T-helper 22 cell (primary cell): ENCODE measurements around the gene PPP1R12A.
"Not testable (repeated sequence)": the region's sequence is repeated elsewhere in the genome, so short reads cannot be mapped to it uniquely, and the experiment has no call there.

Source experiments
- DNase-seq: peaks from one replicate; pipeline ENCODE4 v3.0.0-alpha.2; 2020; ENCODE audit warnings: low read depth

The PPP1R12A gene

DNA sequence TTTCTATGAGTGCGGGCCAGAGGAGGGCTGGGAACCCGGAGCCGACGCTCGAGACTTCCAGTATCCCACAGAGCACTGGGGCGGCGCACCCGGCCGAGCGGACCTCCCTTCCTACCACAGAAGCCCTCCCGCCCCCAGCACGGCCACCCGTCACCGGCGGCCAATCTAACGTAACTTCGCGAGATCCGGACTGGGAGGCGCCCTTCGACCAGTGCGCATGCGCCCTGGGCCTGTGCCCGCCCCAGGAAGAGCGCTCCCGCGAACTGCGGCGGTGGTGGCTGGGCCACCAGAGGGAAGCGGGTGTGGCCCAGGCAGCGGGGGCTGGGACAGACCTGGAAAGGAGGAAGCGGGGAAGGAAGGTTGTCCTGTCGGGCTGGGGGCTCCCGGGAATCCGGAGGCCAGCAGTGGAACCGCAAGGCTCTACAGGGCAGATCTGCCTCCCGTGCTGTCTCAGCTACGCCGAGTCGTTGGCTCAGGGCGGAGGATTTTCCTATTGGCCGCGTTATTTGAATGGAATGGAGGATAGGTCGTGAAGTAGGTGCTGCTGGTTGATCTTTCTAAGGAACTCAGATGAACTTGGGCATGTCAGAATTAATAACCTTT, at the start of gene PPP1R12A:
Gene PPP1R12A, minus strand, starts transcription at position 77 of the 603 bp plus-strand sequence. CDS start 166 bp downstream, outside the sequence.
- peak; percentile 92 for DNase-seq

DNA sequence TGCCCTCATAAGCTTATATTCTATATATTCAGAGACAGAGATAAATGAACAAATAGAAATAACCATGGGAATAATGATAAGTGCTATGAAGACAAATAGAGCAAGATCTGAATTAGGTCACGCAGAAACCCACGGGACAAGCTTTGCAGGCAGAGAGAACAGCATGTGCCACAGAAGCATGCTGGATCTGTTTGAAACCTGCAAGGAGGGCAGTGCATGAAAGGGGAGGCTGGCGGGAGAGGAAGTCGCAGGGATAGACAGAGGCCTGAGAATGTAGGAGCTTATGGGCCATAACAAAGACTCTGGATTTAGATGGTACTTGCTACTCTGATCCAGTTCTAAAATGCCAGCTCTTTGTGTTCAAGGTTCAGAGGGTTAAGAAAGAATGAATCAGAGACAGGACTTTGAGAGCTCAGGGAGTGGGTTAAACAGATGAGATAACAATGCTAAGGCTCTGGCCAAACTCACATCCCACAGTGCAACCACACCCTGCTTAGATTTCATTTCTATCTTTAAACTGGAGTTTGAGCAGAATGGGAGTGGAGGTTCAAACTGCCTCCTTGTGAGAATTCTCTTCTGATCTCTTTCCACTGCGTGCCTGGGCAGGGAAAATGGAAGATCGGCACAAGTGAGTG, 49.2 kb upstream of the PPP1R12A start:
- no peak for DNase-seq

DNA sequence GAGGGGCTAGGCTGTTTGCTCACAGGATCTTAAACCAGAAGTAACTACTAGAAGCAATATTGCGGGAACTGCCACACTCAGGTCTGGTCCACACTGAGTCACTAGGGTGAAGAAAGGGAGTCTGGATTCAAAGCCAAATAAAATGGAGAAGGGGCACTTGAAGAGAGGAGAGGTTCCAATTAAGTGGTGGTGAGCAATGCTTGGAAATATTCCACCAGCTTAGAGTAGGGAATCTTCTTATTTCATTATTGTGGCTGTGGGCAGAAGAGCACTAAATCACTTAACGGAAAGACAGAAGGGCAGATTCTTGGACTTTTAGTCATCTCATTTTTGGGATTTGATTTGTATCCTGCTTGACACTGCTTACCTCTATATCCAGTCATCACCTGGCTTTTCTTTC, 48.6 kb upstream of the PPP1R12A start:
- no peak for DNase-seq

DNA sequence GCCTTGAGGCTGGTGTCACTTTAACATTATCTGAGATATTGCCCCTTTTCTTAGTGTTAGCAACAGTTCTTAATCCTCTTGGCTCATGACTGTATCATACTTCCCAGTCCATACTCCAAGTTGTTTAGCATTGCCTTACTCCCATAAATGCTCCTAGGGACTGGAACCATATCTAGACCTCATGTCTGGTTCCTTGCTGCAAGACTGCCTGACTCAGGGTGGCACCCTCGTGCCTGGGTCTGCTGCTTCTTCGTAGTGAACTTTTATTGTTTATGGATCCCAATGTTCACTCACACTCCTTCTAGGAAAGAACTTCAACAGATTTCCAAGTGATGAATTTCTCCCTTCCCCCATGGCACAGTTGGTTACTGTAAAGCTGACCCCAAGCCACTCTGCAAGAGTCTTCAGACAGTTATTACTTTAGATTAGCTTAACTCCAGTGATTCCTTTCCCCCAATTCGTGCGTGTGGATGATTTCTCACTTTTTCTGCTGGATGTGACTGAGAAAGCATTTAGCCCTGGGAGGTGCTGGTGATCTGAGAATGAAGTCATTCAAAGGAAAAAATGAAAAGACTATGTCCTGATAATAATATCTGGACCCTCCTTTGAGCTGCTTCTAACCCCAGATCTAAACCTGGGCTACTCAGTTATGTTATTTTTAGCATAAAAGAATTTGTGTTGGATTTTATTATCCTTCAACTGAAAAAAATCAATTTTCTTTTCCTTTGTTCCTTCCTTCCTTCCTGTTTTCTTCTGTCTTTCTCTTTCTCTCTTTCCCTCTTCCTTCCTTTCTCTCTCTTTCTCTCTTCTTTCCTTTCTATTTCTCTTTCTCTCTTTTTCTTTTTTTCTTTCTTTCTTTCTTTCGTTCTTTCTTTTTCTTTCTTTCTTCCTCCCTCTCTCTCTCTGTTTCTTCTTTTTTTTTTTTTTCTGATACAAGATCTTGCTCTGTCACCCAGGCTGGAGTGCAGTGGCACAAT, 47.5 kb upstream of the PPP1R12A start:
- DNase-seq: no peak

DNA sequence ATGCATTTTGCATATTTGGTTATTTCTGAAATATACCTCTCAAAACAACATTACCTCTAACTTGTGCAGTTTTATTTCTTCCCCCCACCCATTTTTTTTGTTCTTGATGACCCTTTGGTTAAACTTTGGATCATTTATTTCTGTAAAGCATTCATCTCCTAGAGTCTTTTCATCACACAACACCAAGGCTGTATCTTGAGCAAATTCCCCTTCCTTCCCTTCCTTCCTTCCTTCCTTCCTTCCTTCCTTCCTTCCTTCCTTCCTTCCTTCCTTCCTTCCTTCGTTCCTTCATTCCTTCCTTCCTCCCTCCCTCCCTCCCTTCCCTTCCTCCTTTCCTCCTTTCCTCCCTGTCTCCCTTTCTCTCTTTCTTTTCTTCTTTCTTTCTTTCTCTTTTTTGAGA, 43.8 kb upstream of the PPP1R12A start:
- DNase-seq: no peak

DNA sequence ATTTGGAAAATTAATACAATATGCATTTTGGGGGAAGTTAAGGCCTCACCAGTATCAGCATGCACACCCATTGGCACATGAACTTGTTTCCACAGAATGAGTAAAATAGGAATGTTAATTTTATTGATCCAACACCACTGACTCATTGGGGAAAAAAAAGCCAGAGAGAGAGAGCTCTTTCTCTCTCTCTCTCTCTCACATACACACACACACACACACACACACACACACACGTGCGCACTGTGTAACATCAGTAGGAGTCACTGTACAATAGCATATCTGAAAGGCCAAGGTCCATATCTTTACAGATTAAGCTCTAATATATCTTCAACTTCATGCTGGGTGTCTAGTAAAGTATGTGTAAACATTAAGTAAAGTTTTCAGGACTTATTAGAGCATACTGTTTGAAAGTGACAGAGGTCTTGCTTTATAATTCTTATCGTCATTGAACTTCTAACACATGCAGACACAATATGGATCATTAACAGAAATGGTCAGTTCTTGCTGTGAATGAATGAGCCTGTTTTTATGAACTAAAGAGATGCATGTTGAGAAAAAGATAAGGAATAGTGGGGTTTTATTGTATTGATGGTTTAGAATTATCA, 43.1 kb upstream of the PPP1R12A start:
- DNase-seq: not testable (repeated sequence)

DNA sequence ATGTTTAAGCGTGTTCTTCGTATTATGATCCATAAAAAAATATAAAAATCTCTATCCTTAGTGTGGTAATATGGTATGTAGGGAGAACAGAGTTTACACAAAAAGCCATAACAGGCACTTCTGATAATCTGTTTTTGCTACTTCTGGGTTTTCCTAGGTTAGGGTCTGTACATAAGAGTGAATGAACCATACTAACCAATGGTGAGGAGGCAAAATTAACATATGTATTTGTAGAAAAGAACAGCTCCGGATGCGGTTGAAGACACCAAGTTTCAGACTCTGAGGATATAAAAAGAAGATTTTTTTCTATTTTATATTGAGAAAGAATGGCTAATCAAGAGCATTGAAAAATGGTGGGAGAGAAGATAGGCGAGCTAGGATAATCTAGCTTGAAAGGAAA, 40.2 kb upstream of the PPP1R12A start:
- DNase-seq: no peak

DNA sequence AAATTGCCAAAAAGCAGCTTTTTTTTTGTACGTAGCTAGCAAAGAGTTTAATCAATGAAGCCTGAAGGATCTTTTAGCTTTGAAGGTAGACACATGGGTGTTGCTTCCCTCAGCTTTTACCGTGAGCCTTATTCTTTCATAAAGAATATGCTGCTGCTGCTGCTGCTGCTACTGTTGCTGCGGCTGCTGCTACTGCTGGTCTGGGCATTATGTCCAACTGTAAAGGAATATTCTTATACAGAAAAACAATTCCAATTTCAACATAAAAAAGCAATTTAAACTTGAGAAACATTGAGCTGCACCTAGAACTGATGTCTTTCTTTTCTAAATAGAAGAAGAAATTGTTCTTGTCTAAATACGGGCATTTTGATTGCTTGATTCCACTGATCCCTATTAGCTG, 38.9 kb upstream of the PPP1R12A start:
- no peak for DNase-seq

DNA sequence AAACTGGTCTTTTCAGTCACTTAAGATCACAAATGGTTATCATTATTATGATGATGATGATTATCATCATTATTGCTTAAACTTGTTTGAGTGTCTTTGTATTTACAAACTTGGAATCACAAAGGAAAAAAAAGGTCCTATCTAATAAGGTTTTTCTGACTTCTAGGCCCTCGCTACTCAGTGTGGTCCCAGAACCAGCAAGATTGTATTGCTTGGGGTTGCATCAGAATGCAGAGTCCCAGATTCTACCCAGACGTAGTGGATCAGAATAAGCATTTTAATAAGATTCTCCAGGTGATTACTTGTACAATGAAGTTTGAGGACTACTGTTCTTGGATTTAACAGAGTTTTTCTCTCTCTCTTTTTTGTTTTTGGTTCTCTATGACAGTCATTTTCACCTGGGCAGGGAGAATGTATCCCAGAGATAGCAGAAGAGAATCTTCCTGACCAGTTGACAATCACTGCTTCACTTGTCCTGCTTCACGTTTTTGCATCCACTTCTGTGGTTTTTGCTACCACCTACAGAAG, 29.3 kb upstream of the PPP1R12A start:
- DNase-seq: no peak

DNA sequence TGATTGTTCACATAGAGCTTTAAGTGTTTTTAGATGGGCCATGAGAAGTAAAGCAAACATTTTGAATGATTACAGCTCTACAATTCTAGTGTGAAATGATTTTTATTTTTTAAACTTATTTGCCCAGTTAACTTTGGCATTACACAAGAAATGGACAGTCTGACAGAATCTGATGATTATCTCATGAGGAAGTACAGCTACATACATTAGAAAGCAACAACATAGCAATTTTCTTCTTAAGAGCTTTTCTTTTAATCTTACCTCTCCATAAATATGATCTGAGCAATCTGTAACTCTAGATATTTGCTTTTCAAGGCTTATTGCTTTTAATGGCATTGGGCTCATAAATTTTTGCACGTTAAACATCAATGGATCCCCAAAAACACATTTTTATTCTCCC, 26.5 kb upstream of the PPP1R12A start:
- no peak for DNase-seq

DNA sequence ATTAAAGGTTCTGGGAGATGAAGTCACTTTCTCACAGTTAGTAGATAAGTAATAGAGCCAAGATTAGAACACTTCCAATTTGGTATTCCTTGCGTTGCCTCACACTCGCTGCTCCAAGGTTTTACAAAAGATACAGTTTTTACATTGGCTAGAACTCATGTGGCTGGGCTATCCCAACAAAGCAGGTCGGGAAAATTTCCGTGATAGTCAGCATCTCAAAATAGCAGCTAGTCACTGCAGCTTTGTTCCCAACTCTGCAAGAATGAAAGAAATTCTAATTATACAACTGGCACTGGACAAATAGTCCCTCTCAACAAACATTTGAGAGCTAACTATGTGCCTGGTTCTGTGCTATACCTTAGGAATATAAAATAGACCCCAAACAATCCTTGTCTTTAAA, 24.6 kb upstream of the PPP1R12A start:
- no peak for DNase-seq

DNA sequence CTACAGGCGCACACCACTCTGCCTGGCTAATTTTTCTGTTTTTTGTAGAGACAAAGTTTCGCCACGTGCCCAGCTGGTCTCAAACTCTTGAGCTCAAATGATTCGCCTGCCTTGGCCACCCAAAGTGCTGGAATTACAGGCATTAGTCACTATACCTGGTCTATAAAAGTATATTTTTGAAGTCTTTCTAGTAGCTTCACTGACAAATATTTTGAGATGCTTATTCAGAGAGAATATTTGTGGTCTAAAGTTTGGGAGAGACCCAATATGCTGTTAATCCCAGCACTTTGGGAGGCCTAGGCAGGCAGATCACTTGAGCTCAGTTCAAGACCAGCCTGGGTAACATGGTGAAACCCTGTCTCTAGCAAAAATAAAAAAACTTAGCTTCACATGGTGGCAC, 22.0 kb upstream of the PPP1R12A start:
- no peak for DNase-seq

DNA sequence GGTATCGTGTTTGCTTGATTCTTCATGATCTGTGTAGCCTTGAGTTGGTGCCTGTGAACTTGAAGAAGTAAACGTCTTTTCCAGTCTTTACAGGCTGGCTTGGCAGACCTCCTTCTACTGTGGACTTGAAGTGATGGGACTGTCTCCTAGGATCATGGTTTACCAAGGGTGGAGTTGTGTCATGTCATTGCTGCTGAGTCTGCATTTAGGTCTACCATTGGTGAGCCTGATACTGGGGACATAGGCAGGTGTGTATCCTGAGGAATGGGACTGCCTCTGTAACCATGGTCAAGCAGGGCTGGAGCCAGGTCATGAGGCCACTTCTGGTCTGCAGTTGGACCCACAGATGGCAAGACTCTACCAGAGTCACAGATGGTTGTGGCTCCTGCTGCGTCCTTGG, 20.7 kb upstream of the PPP1R12A start:
- DNase-seq: no peak

DNA sequence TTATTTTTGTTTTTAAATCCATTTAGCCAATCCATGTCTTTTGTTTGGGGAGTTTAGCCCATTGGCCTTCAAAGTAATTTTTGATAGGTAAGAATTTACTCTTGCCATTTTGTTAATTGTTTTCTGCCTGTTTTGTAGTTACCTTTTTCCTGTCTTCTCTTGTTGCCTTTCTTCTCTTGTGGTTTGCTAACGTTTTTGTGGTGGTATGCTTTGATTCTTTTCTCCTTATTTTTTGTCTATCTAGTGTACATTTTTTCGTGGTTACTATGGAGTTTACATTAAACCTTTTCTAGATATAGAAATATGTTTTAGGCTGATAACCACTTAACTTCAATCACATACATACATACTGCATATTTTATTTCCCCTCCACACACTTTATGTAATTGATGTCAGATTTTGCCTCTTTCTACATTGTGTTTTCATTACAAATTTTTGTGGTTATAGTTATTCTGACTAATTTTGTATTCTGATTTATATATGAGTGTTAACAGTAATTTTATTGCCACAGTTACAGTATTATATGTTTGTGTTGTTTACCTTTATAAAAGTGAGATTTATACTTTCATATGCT, 19.2 kb upstream of the PPP1R12A start:
- DNase-seq: no peak

DNA sequence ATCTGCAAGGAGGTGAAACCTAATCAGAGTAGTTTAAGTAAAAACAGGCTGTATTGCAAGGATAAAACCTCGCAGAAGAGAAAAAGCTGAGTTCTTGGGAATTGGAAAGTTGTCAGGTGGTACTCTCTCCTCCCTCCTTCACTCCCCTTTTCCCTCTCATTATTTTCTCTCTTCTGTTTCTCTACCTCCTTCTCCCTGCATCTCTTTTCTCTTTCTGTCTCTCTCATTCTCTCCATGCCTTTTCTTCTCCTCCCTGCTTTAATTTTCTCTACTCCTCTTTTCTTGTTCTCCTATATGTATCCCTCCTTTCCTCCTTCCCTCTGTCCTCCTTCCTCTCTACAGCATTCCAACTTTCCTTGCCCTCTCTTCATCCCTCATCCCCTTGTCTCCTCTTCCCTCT, 14.2 kb upstream of the PPP1R12A start:
- no peak for DNase-seq

DNA sequence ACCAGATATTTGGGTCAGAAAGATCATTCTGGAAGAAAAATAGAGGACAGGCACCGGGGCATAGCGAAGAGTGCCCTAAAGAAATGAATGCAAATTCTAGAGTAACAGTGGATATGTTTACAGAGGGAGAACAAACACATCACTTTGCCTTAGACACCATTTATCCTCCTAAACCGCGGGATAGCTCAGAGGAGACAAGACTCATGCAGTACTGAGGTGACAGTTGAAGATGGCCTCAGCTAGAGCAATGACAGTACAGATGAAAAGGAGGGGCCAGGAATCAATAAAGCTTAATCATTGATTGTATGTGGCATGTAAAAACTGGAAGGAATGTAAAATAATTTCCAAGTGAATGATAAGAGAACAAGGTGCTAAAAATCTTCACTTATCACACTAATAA, 10.5 kb upstream of the PPP1R12A start:
- no peak for DNase-seq

DNA sequence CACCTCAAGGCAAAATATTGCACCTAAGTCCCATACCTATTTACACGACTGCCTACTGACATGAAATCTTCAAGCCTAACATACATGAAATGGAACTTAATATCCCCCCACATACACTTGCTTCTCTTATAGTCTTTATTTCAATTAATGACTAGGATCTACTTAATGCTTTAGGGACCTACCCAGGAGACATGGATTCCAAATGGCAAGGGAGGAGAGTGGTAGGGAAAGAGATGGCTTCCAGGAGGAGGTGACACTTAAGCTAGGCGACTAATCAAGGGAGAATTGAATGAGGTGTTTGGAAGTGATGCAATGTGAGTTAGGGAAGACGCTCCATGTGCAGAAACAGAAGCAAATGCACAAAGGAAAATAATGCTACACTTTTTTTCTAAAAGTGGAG, 9.7 kb upstream of the PPP1R12A start:
- DNase-seq: no peak

DNA sequence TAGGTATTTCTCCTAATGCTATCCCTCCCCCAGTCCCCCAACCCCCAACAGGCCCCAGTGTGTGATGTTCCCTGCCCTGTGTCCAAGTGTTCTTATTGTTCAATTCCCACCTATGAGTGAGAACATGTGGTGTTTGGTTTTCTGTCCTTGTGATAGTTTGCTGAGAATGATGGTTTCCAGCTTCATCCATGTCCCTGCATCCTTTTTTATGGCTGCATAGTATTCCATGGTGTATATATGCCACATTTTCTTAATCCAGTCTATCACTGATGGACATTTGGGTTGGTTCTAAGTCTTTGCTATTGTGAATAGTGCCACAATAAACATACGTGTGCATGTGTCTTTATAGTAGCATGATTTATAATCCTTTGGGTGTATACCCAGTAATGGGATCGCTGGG, 7.9 kb upstream of the PPP1R12A start:
- not testable (repeated sequence) for DNase-seq

DNA sequence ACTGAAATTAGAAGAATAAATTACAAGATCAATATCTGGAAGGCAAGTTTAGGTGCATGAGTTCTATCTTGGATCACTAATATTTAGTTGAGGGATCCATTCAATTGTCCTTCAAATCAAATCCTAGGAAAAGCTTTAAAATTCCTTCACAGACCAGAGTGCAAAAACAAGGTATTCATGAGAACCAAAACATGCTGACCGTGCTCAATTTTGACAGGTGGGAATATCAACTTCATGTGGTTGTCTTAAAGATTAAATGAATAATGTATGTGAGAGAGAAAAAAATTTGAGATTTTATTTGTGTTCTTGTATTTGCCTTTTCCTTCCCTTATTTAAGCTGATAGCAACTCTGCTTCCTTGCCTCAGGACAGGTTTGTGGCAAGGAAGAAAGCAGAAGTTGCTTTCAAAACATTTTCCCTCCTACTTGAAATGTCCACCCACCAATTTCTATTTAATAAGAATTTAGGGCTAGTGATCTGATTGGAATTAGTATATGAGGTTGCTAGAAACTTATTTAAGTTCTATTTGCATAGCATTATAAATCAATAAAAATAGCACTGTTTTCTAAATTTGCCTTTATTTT, 4.9 kb upstream of the PPP1R12A start:
- no peak for DNase-seq

DNA sequence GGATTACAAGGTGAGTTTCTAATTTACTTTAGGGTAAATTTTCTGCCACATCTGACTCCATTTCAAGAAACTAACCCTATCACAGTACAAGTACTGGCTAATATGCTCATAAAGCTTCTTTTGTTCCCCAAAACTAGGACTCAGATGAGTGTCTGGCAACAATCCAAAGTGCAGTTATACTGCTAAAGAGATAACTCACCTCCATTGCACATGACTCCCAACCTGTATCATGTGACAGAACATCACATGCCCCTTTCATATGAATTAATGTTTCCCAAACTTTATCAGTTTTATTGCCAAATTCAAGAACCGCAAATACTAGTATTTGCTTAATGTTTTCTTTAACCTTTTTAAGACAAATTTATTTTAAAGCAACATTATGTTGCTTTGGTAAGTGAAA, 3.9 kb upstream of the PPP1R12A start:
- no peak for DNase-seq

DNA sequence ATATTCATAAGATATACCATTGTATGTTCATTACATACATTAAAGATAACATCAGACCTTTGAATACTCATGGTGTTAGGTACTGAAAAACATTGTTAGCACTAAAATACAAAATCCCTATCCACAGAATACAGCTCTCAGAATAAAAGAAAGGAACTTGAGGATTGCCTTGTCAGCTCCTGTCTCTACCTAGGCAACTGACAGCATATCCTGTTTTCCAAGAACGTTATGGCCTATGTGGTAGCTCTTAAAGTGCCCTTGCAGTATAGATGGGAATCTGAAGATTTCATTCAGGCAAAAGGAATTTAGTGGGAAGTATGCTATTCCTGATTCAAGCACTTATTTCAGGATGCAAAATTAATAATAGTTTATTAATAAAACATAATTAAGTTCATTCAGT, 1.8 kb upstream of the PPP1R12A start:
- no peak for DNase-seq
